H9 (cell line): ENCODE data around the gene MLLT6. TPM values are rescaled to one million over a fixed set of nuclear protein-coding genes. Genes with fewer than 3 reads are reported as not detected.
A peak's percentile ranks its signal among the peaks of the same experiment; 100 is the strongest.

Source experiments
- DNase-seq: peaks from one replicate; pipeline ENCODE4 v3.0.0-alpha.2; 2017
- H2AFZ ChIP-seq: one replicate; pipeline ENCODE4 v1.6.1; 2013; ENCODE audit warnings: mild to moderate bottlenecking, low read length, control low read depth, moderate library complexity
- H2AK5ac ChIP-seq: 2 replicates; pipeline ENCODE4 v1.6.1; 2013; ENCODE audit warnings: low read length, control low read depth, mixed read lengths; ENCODE audit not compliant: insufficient read length
- H2BK120ac ChIP-seq: one replicate; pipeline ENCODE4 v1.6.1; 2013; ENCODE audit warnings: low read depth, mild to moderate bottlenecking, low read length, control low read depth, inconsistent platforms; ENCODE audit not compliant: poor library complexity, severe bottlenecking
- H2BK12ac ChIP-seq: 2 replicates; pipeline ENCODE4 v1.6.1; 2013; ENCODE audit warnings: low read length, control low read depth, mixed read lengths, low read depth; ENCODE audit not compliant: insufficient read length
- H2BK15ac ChIP-seq: 2 replicates; pipeline ENCODE4 v1.6.1; 2013; ENCODE audit warnings: low read depth, low read length, control low read depth
- H2BK20ac ChIP-seq: one replicate; pipeline ENCODE4 v1.6.1; 2013; ENCODE audit warnings: low read depth, mild to moderate bottlenecking, low read length, control low read depth, inconsistent platforms; ENCODE audit not compliant: poor library complexity, severe bottlenecking
- H2BK5ac ChIP-seq: 2 replicates; pipeline ENCODE4 v1.6.1; 2013; ENCODE audit warnings: low read length, control low read depth, mixed read lengths; ENCODE audit not compliant: insufficient read length
- H3K14ac ChIP-seq: 2 replicates; pipeline ENCODE4 v1.6.1; 2013; ENCODE audit warnings: low read length, control low read depth; ENCODE audit not compliant: insufficient read depth
- H3K18ac ChIP-seq: 2 replicates; pipeline ENCODE4 v1.6.1; 2013; ENCODE audit warnings: low read depth, mild to moderate bottlenecking, mixed read lengths, low read length, control low read depth; ENCODE audit not compliant: insufficient read length
- H3K23ac ChIP-seq: 2 replicates; pipeline ENCODE4 v1.6.1; 2013; ENCODE audit warnings: low read length, control low read depth, mixed read lengths, low read depth; ENCODE audit not compliant: insufficient read length
- H3K23me2 ChIP-seq: 2 replicates; pipeline ENCODE4 v1.6.1; 2013; ENCODE audit warnings: low read depth, mild to moderate bottlenecking, mixed read lengths, low read length, control low read depth; ENCODE audit not compliant: insufficient read length, poor library complexity, severe bottlenecking
- H3K27ac ChIP-seq: 2 replicates; pipeline ENCODE4 v1.5.1; 2013; ENCODE audit warnings: low read length, control low read depth, mixed read lengths, low read depth; ENCODE audit not compliant: insufficient read length
- H3K27me3 ChIP-seq: 2 replicates; pipeline ENCODE4 v1.6.1; 2013; ENCODE audit warnings: low read length, control low read depth, inconsistent platforms; ENCODE audit not compliant: insufficient read depth
- H3K4ac ChIP-seq: 2 replicates; pipeline ENCODE4 v1.6.1; 2013; ENCODE audit warnings: low read depth, mild to moderate bottlenecking, control low read depth, inconsistent platforms, low read length, moderate library complexity
- H3K4me1 ChIP-seq: 2 replicates; pipeline ENCODE4 v1.6.1; 2013; ENCODE audit warnings: low read length, control low read depth, inconsistent platforms; ENCODE audit not compliant: insufficient read depth
- H3K4me2 ChIP-seq: 2 replicates; pipeline ENCODE4 v1.6.1; 2013; ENCODE audit warnings: low read length, control low read depth, mixed read lengths; ENCODE audit not compliant: insufficient read length, insufficient read depth
- H3K56ac ChIP-seq: 2 replicates; pipeline ENCODE4 v1.6.1; 2013; ENCODE audit warnings: low read depth, mild to moderate bottlenecking, mixed read lengths, low read length, control low read depth; ENCODE audit not compliant: insufficient read length
- H3K79me1 ChIP-seq: 2 replicates; pipeline ENCODE4 v1.6.1; 2013; ENCODE audit warnings: low read depth, mild to moderate bottlenecking, moderate library complexity, low read length, control low read depth, inconsistent platforms; ENCODE audit not compliant: insufficient read depth, poor library complexity, severe bottlenecking
- H3K79me2 ChIP-seq: 2 replicates; pipeline ENCODE4 v1.6.1; 2013; ENCODE audit warnings: low read length, control low read depth, inconsistent platforms; ENCODE audit not compliant: insufficient read depth
- H3K9ac ChIP-seq: 2 replicates; pipeline ENCODE4 v1.6.1; 2013; ENCODE audit warnings: low read length, control low read depth, mixed read lengths; ENCODE audit not compliant: insufficient read length; ENCODE audit errors: extremely low read depth
- H3K9me3 ChIP-seq: one replicate; pipeline ENCODE4 v1.6.1; 2013; ENCODE audit warnings: low read depth, low read length, inconsistent platforms; ENCODE audit not compliant: control insufficient read depth
- H3T11ph ChIP-seq: one replicate; pipeline ENCODE4 v1.6.1; 2013; ENCODE audit warnings: mild to moderate bottlenecking, low read length, control low read depth, inconsistent platforms
- H4K20me1 ChIP-seq: one replicate; pipeline ENCODE4 v1.6.1; 2013; ENCODE audit not compliant: control insufficient read depth, insufficient read length, insufficient read depth
- H4K5ac ChIP-seq: 2 replicates; pipeline ENCODE4 v1.6.1; 2013; ENCODE audit warnings: low read depth, mild to moderate bottlenecking, mixed read lengths, low read length, control low read depth; ENCODE audit not compliant: insufficient read length
- H4K8ac ChIP-seq: replicated peaks from 2 replicates; pipeline ENCODE4 v1.6.1; 2013; ENCODE audit warnings: low read length, control low read depth, mixed read lengths, low read depth; ENCODE audit not compliant: insufficient read length
- H4K91ac ChIP-seq: 2 replicates; pipeline ENCODE4 v1.6.1; 2013; ENCODE audit warnings: low read depth, mild to moderate bottlenecking, moderate library complexity, mixed read lengths, low read length, control low read depth; ENCODE audit not compliant: insufficient read length
- H3K27ac Mint-ChIP-seq, 3 experiments: 2 replicates in 2 of 3; 3 replicates in 1 of 3; pipeline ENCODE4 v1.8.0; 2020 to 2021; ENCODE audit warnings: mixed read lengths in 3 of 3, mild to moderate bottlenecking in 1 of 3, moderate library complexity in 1 of 3
- H3K27me3 Mint-ChIP-seq: 2 replicates; pipeline ENCODE4 v1.8.0; 2021; ENCODE audit warnings: low read depth, mild to moderate bottlenecking, moderate library complexity, mixed read lengths
- H3K36me3 Mint-ChIP-seq, 3 experiments: 2 replicates in 2 of 3; 3 replicates in 1 of 3; pipeline ENCODE4 v1.8.0; 2020 to 2021; ENCODE audit warnings: low read depth in 3 of 3, mixed read lengths in 3 of 3; ENCODE audit not compliant: insufficient read depth in 1 of 3
- H3K4me1 Mint-ChIP-seq, 2 experiments: 2 replicates each; pipeline ENCODE4 v1.8.0; 2020; ENCODE audit warnings: mixed read lengths in 2 of 2
- H3K4me3 Mint-ChIP-seq, 2 experiments: 2 replicates in 1 of 2; 3 replicates in 1 of 2; pipeline ENCODE4 v1.8.0; 2020 to 2021; ENCODE audit warnings: mild to moderate bottlenecking in 2 of 2, mixed read lengths in 2 of 2, moderate library complexity in 1 of 2
- H3K9me3 Mint-ChIP-seq, 2 experiments: 2 replicates in 1 of 2; 3 replicates in 1 of 2; pipeline ENCODE4 v1.8.0; 2020; ENCODE audit warnings: mild to moderate bottlenecking in 2 of 2, mixed read lengths in 2 of 2, moderate library complexity in 1 of 2
- CTCF ChIP-seq: fragments of 200-600 bp; sonication (generic); conservative IDR thresholded peaks from 3 replicates; pipeline ENCODE4 v1.8.0; 2021; ENCODE audit warnings: antibody characterized with exemption, mild to moderate bottlenecking
- WGBS: extraction: QIAGEN DNeasy Blood & Tissue Kit; methylation state at CpG from one replicate; pipeline ENCODE4 v1.1.7; 2013; ENCODE audit warnings: missing lambda C conversion rate, low lambda C conversion rate, mixed read lengths; ENCODE audit not compliant: insufficient read length; ENCODE audit errors: extremely low coverage; 5-methylcytosine and 5-hydroxymethylcytosine counted together
- total RNA-seq: library from RNA; stranded (reverse); gene quantifications from 2 replicates; pipeline ENCODE4 v1.2.1, GENCODE V29; 2021

MLLT6 gene
- total RNA-seq, 1 experiment from 2014 or later, result 26.4 TPM

- Histone ChIP-seq H2BK5ac (no peak overlapping the region), H3K79me2 (peaks cover 59% of the 10 kb centered on the region), H3K4me2 (no peak overlapping the region), H3K4me1 (peaks cover 5% of the 10 kb centered on the region; the same call in 1 of the 2 replicates), H3K9me3 (no peaks in the 10 kb centered on the region), H2AFZ (no peak overlapping the region), H3K9ac (no peak overlapping the region), H2BK15ac (no peak overlapping the region), H3K4ac (no peak overlapping the region), H4K91ac (no peak overlapping the region), H3K14ac (no peak overlapping the region; the same call in 1 of the 2 replicates), H2BK120ac (no peak overlapping the region), H2AK5ac (no peak overlapping the region), H3K27ac (no peak overlapping the region), H2BK12ac (no peak overlapping the region), H4K20me1 (no peaks in the 10 kb centered on the region), H3K79me1 (peaks cover 9% of the 10 kb centered on the region), H3T11ph (no peak overlapping the region), H4K8ac (no peak overlapping the region), H2BK20ac (no peak overlapping the region), H3K23ac (no peak overlapping the region), H3K23me2 (peaks cover 36% of the 10 kb centered on the region), H3K18ac (no peak overlapping the region), H4K5ac (no peak overlapping the region), H3K56ac (no peak overlapping the region), H3K27me3 (no peaks in the 10 kb centered on the region)
- no peak for DNase-seq
- Mint-ChIP-seq H3K27me3 (peaks cover 4% of the 10 kb centered on the region), H3K36me3 (peaks cover 2 to 19% (median 19%) of the 10 kb centered on the region in 3 experiments), H3K27ac (no peak overlapping the region), H3K9me3 (no peaks in the 10 kb centered on the region; a peak in 1 of 5 replicates), H3K4me1 (peaks cover 54 to 62% of the 10 kb centered on the region in 2 experiments), H3K4me3 (peak overlapping the region; percentile 97; a peak in 4 of 5 replicates)
- no CpG with 5 or more reads among the region's 4 CpGs for WGBS
- TF ChIP-seq CTCF, result no peak
These were observed 40.5 kb downstream of the MLLT6 start for GRCh38 chr17:38745545-38745944.
